Measurements from ENCODE around the gene PHF2. TPM values are rescaled to one million over a fixed set of nuclear protein-coding genes. Genes with fewer than 3 reads are reported as not detected.

Gene PHF2
- polyA plus RNA-seq, 3 donors: 34.4 to 42.1 (median 39.2) TPM

DNA sequence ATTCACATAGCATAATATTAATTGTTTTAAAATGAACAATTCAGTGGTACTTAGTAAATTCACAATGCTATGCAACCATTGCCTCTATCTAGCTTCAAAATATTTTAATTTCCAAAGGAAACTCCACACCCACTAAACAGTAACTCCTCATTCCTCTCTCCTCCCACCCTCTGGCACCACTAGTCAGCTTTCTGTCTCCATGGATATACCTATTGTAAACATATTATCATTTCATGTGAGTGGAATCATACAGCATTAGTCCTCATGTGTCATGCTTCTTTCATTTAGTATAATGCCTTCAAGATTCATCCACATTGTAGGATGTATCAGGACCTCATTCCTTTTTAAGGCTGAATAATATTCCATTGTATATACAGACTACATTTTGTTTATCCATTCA is 48.6 kb downstream of the PHF2 start:
- no peak for DNase-seq

DNA sequence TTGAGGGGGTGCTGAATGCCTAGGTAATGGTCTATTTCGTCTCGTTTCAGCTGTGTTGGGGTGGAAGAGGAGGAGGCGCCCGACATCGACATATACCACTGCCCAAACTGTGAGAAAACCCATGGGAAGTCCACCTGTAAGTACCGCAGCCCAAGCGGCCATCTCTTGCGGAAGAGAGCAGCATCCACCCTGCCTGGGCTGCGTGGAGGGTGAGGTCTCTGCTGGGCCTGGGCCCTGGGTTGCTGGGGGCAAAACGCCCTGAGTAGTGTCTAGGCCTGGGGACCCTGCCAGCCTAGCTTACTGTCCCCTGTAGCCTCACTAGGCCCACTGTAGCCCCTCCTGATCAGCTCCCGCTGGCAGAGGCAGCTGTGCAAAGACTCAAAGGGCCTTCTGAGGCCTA is 53.5 kb downstream of the PHF2 start:
- no peak for DNase-seq

DNA sequence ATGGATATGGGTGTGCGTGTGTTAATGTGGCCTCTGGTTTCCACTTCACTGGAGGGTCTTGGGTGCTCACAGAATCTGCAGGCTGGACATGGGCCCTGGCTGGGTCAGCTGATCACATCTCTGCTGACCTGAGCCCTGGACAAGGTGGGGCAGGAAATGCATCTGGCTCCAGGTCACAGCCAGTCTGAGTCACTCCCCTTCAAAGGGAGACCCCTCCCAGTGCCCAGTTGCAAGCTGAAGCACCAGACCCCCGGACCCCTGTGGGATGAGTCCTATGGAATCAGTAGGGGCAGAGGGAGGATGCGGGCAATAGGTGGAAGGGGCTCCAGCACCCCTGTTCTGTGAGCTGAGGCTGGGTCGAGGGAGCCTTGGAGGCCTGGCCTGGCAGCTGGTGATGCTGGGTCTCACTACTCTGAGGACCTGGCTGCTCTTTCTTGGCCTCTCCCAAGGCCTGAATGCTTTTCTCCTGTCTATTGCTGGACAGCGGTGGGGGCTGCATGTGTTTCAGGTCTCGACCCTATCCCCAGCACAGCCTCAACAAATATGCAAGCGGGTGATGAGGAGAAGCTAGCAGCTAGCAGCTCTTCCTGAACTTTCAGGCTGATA is 54.5 kb downstream of the PHF2 start:
- no peak for DNase-seq

GRCh38 chr9:93633492-93634221 is 57.3 kb downstream of the PHF2 start:
- no peak for DNase-seq

GRCh38 chr9:93634311-93635185 is 58.2 kb downstream of the PHF2 start:
- DNase-seq: no peak

- DNase-seq: no peak
Measured at GRCh38 chr9:93635186-93636107, 59.1 kb downstream of the PHF2 start.

DNA sequence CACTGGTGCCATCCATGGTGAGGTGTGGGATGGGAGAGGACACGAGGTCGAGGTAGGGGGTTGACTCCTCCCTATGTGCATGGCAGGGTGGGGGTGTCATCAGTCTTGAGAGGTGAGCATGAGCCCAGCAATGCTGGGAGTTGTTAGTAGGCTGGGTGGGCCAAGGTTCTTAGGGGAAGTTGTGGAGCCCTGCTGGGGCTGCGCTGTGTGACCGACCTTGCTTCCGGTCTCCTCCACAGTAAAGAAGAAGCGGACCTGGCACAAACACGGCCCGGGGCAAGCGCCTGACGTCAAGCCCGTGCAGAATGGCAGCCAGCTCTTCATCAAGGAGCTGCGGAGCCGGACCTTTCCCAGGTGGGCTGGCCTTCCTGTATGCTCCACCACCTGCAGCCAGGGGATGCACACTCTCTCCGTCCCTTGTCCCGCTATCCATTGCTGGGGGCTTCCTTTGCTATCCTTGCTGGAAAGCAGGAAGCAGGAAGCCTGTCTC is 59.8 kb downstream of the PHF2 start:
- DNase-seq: no peak

GRCh38 chr9:93636667-93637066 is 60.3 kb downstream of the PHF2 start:
- DNase-seq: no peak

- no peak for DNase-seq
Measured at GRCh38 chr9:93637886-93638285, 61.5 kb downstream of the PHF2 start.

GRCh38 chr9:93640027-93640426 is 63.6 kb downstream of the PHF2 start:
- DNase-seq: no peak

- no peak for DNase-seq
Measured at GRCh38 chr9:93642961-93643360, 66.6 kb downstream of the PHF2 start.

DNA sequence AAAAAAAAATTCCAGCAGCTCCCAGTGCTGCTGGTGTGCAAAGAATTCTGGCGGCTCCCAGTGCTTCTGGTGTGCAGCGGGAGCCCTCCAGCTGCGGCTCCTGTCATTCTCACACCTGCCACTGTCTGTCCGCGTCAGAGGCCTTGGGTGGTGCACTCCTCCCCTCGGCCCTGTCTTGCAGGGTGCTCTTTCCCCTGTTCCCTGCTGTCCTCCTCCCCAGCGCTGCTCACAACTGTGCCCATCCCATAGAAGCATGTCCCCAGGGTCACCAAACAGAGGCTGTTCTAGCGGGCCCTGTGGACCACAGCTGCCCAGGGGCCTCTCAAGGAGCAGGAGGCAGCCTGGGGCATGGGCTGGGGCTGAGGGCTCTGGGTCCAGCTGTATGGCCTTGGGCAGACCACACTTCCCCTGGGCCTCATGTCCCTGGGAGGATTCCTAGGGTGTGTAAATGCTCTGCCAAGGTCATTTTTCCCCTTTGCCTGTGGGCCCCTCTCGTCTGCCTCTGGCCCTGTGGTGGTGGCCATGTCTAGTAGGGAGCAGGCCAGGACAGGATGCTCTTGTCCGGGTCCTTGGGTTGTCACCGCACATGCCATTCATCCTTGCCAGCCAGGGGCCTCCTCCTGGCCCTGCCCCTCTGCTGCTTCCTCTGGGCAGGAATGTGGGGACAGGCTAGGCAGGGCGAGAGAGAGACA is 68.2 kb downstream of the PHF2 start:
- DNase-seq: no peak

GRCh38 chr9:93645149-93645889 is 68.9 kb downstream of the PHF2 start:
- DNase-seq: no peak

GRCh38 chr9:93645921-93646639 is 69.7 kb downstream of the PHF2 start:
- no peak for DNase-seq

DNA sequence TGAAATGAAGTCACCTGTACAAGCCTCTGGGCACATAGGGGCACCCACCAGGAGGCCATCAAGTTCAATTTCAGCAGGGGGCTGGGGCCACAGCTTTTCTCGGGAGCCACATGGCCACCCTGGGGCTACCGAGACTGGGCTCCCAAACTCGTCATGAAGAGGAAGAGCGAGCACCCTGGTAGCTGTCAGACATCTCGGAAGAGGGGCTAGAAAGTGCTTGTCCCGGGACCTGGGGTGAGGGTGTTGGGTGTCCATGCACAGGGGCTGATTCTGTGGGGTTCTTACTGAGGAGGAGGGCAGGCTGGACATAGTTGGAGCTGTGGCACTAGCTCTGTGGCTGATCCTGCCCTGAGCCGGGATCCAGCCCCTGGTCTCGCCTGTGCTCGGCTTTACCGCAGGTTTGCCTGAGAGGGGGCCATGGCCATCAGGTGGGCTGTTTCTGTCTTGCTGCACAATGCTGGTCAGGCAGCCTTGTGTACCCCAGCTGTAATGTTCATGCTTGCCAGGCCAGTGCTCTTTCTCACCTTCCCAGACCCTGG is 70.3 kb downstream of the PHF2 start:
- DNase-seq: no peak

- no peak for DNase-seq
Measured at GRCh38 chr9:93648181-93648580, 71.8 kb downstream of the PHF2 start.

GRCh38 chr9:93648836-93649235 is 72.5 kb downstream of the PHF2 start:
- no peak for DNase-seq

GRCh38 chr9:93649610-93650261 is 73.4 kb downstream of the PHF2 start:
- no peak for DNase-seq

DNA sequence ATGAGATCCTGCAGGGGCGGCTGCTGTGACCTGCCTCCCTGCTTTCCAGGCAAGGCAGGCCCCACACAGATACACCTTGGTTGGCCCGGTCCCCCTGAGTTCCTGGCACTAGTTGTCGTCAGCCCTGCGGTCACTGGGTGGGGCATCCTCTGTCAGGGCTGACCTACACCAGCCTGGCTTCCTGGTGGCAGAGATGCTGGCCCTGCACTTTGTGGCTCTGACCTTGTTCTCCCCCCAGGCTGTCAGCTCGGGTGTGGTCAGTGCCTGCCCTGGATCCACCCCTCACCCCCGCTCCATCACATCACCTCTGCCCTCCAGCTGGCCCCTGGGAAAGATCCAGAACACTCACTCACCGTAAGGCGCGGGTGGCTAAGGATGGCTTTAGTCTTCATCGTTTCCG is 74.1 kb downstream of the PHF2 start:
- no peak for DNase-seq
